NT2/D1 (cell line): ENCODE data around the gene FBXO42.

Experiments
- SUZ12 ChIP-seq: IDR thresholded peaks from 2 replicates; pipeline ENCODE4 v1.6.1; 2011; ENCODE audit not compliant: insufficient read length, insufficient read depth; ENCODE audit errors: extremely low read depth
- ZNF274 ChIP-seq: IDR thresholded peaks from 2 replicates; pipeline ENCODE4 v1.6.1; 2011; ENCODE audit warnings: mild to moderate bottlenecking, low read depth, low read length

- TF ChIP-seq ZNF274, result no peak
- no peak for TF ChIP-seq SUZ12
Measured at GRCh38 chr1:16386454-16387113, 34.3 kb upstream of the FBXO42 start.
